K562 (cell line): ENCODE data around the gene INPP4B. TPM values are rescaled to one million over a fixed set of nuclear protein-coding genes. Genes with fewer than 3 reads are reported as not detected.

Experiments used
- ATAC-seq: fragments of 200-7000 bp; cut with Tn5 transposase; 3 replicates; pipeline ENCODE4 v1.9.1; 2020; ENCODE audit warnings: moderate library complexity
- BruUV-seq: library from RNA; stranded (reverse); fragments of 400-500 nt; replicated peaks from 2 replicates; lab custom pipeline; 2021; lab: Mats Ljungman, UMichigan
- CTCF ChIA-PET: fragments of 300-600 bp; formaldehyde crosslinking; extraction: SDS; loops from one replicate; lab custom pipeline; 2021; ENCODE audit warnings: low intra/inter-chr PET ratio; lab: Yijun Ruan, JAX
- POLR2A ChIA-PET: fragments of 300-600, 350-650 bp; sonication (Branson Sonifier 250); formaldehyde crosslinking; extraction: SDS; loops from one replicate; lab custom pipeline; 2021; ENCODE audit warnings: antibody characterized with exemption, inconsistent platforms; lab: Yijun Ruan, JAX
- DNase-seq, 4 experiments: peaks; one replicate each; pipeline versions ENCODE4 v3.0.0 to v3.0.0-alpha.2; 2011 to 2018; ENCODE audit warnings: low spot score in 3 of 4, mixed read lengths in 3 of 4; ENCODE audit errors: extremely low read depth in 1 of 4
- FAIRE-seq: peaks from 2 replicates; lab custom pipeline; 2011; peaks lifted over from hg19 to GRCh38; lab: Jason Lieb, UNC
- H2AFZ ChIP-seq: 2 replicates; pipeline ENCODE4 v1.6.0; 2011; ENCODE audit warnings: low read depth, low read length, control low read depth, inconsistent platforms
- H3K27ac ChIP-seq: fragments of 200-600 bp; 3 replicates; pipeline ENCODE4 v1.8.0; 2011; ENCODE audit warnings: low read depth, mild to moderate bottlenecking, control low read depth, inconsistent platforms, low read length, moderate library complexity, mixed read lengths; ENCODE audit errors: extremely low read depth
- H3K27me3 ChIP-seq, 2 experiments: fragments of 300-600 bp in 1 of 2; 2 replicates in 1 of 2; 3 replicates in 1 of 2; pipeline versions ENCODE4 v1.6.0 to v1.8.0; 2011; ENCODE audit warnings: inconsistent platforms in 2 of 2, low read length in 2 of 2, mild to moderate bottlenecking in 1 of 2, mixed read lengths in 1 of 2, moderate library complexity in 1 of 2; ENCODE audit not compliant: control insufficient read depth in 2 of 2, insufficient read depth in 2 of 2
- H3K36me3 ChIP-seq: fragments of 300-600 bp; 3 replicates; pipeline ENCODE4 v1.8.0; 2011; ENCODE audit warnings: mild to moderate bottlenecking, low read length, inconsistent platforms; ENCODE audit not compliant: control insufficient read depth, insufficient read depth
- H3K4me1 ChIP-seq, 2 experiments: fragments of 200-600 bp in 1 of 2; replicated peaks in 1 of 2; 2 replicates in 1 of 2; 3 replicates in 1 of 2; pipeline versions ENCODE4 v1.5.1 to v1.8.0; 2011; ENCODE audit warnings: inconsistent platforms in 2 of 2, low read length in 2 of 2, mild to moderate bottlenecking in 1 of 2, mixed read lengths in 1 of 2, moderate library complexity in 1 of 2; ENCODE audit not compliant: control insufficient read depth in 2 of 2, insufficient read depth in 2 of 2
- H3K4me2 ChIP-seq: 2 replicates; pipeline ENCODE4 v1.6.1; 2011; ENCODE audit warnings: low read length, control low read depth, inconsistent platforms, mixed read lengths; ENCODE audit not compliant: insufficient read depth
- H3K4me3 ChIP-seq: fragments of 200-600 bp; sonication (generic), shearing (Covaris generic); 2 replicates; pipeline ENCODE4 v1.5.1; 2016; ENCODE audit warnings: control low read depth, inconsistent platforms
- H3K79me2 ChIP-seq: fragments of 200-600 bp; 3 replicates; pipeline ENCODE4 v1.8.0; 2011; ENCODE audit warnings: low read length, inconsistent platforms; ENCODE audit not compliant: control insufficient read depth, insufficient read depth
- H3K9ac ChIP-seq, 2 experiments: 2 replicates each; pipeline versions ENCODE4 v1.6.0 to v1.6.1; 2011; ENCODE audit warnings: low read depth in 2 of 2, low read length in 2 of 2, control low read depth in 1 of 2, inconsistent platforms in 1 of 2, mild to moderate bottlenecking in 1 of 2, mixed read lengths in 1 of 2; ENCODE audit not compliant: insufficient read depth in 1 of 2
- H3K9me1 ChIP-seq: one replicate; pipeline ENCODE4 v1.6.0; 2011; ENCODE audit warnings: inconsistent platforms, mild to moderate bottlenecking, low read length, moderate library complexity; ENCODE audit not compliant: control insufficient read depth, insufficient read depth
- H3K9me3 ChIP-seq: replicated peaks from 2 replicates; pipeline ENCODE4 v1.5.1; 2011; ENCODE audit warnings: low read depth, low read length, inconsistent platforms; ENCODE audit not compliant: control insufficient read depth, insufficient read depth
- H4K20me1 ChIP-seq: replicated peaks from 2 replicates; pipeline ENCODE4 v1.6.1; 2011; ENCODE audit warnings: low read length, inconsistent platforms, mixed read lengths; ENCODE audit not compliant: control insufficient read depth, insufficient read depth
- HOMEZ ChIP-seq: fragments of 250-450 bp; sonication (Bioruptor Pico); IDR thresholded peaks from 2 replicates; pipeline ENCODE4 v1.4.0; 2020; ENCODE audit warnings: mild to moderate bottlenecking, moderate library complexity
- PRDM10 ChIP-seq: fragments of 450-650 bp; IDR thresholded peaks from 2 replicates; pipeline ENCODE4 v1.6.1; 2018; ENCODE audit not compliant: partially characterized antibody
- SNRNP70 ChIP-seq: fragments of 200-400 bp; formaldehyde crosslinking; optimal IDR thresholded peaks from 2 replicates; pipeline ENCODE3; 2017; ENCODE audit warnings: low read depth, low read length
- WGBS: fragments of 100-300 bp; shearing (Covaris generic); methylation state at CpG from one replicate; pipeline ENCODE4 v1.1.6; 2016; ENCODE audit warnings: low coverage, mixed read lengths; ENCODE audit not compliant: insufficient coverage; ENCODE audit errors: missing lambda C conversion rate; 5-methylcytosine and 5-hydroxymethylcytosine counted together
- in situ Hi-C: fragments of 300-500 bp; cut with MboI; formaldehyde crosslinking; loops from 4 replicates; pipeline ENCODE4 v1.15.0; 2018; ENCODE audit warnings: inconsistent platforms, mixed read lengths
- intact Hi-C: fragments of 100-400 bp; cut with micrococcal nuclease; formaldehyde crosslinking; loops from 2 replicates; pipeline ENCODE4 v1.14.2; 2022
- polyA plus RNA-seq, 8 experiments: library from polyadenylated mRNA; depleted of rRNA in 4 of 8; stranded (reverse) in 5 of 8; unstranded in 3 of 8; fragments of >200 nt; fragmentation: Nextera tagmentation in 2 of 8; fragmentation: Illumina TruSeq in 1 of 8; extraction: Ambion mirVana in 2 of 8; extraction: Trizol in 1 of 8; gene quantifications; 2 replicates each; pipeline versions ENCODE4 v1.2.1 to v1.2.3, GENCODE V29; 2011 to 2014; ENCODE audit warnings: inconsistent platforms in 1 of 8, missing spikeins in 1 of 8
- total RNA-seq, 7 experiments: library from RNA; depleted of rRNA in 6 of 7; stranded (reverse); fragments of >200 nt in 6 of 7; fragmentation: Illumina TruSeq in 2 of 7; extraction: Trizol in 2 of 7; gene quantifications; 2 replicates each; pipeline versions ENCODE4 v1.2.1 to v1.2.3, GENCODE V29; 2011 to 2021; ENCODE audit warnings: low replicate concordance in 1 of 7

INPP4B gene
- total and polyA plus RNA-seq, 9 of the 15 experiments (the other 6 are each of a cell fraction or from before 2014, with no cell fraction given), result 0.04 to 0.11 TPM; not detected in 7

DNA sequence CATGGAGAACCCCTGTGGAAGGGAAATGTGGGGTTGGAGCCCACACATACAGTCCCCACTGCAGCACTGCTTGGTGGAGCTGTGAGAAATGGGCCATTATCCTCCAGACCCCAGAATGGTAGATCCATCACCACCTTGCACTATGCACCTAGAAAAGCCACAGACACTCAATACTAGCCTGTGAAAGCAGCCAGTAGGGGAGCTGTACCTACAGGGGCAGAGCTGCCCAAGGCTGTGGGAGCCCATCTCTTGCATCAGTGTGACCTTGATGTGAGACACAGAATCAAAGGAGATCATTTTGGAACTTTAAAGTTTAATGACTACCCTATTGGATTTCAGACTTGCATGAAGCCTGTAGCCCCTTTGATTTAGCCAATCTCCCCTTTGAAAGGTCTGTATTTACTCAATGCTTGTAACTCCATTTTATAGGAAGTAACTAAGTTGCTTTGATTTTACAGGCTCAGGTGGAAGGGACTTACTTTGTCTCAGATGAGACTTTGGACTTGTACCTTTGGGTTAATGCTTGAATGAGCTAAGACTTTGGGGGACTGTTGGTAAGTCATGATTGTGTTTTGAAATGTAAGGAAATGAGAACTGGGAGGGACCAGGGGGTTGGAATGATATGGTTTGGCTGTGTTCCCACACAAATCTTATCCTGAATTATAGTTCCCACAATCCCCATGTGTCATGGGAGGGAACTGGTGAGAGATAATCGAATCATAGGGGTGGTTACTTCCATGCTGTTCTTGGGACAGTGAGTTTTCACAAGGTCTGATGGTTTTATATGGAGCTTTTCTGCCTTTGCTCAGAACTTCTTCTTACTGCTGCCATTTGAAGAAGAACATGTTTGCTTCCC is 352.6 kb downstream of the INPP4B start (continued):
- TF ChIP-seq PRDM10 (no peak), SNRNP70 (no peak)

DNA sequence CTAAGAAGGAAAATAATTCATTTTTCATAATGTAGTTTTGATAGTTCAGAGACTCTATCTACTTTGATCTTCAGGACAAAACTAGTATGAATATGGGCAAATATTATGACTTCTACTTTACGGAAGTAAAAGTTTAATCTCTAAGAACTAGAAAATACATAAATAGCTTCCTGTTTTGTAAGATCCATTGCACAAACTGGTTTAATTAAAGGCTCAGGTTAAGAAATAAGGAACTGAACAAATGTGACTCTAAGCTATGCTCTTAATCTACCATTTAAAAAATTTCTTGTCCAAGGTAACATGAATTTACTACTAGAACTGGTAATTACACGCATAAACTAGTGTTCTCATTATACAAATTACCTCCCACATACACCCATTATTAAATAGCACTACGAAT is 360.6 kb downstream of the INPP4B start:
- Histone ChIP-seq H2AFZ (no peak overlapping the region), H3K27me3 (no peaks in the 10 kb centered on the region), H4K20me1 (no peaks in the 10 kb centered on the region), H3K36me3 (no peaks in the 10 kb centered on the region), H3K9ac (no peak overlapping the region), H3K79me2 (no peaks in the 10 kb centered on the region), H3K9me1 (no peaks in the 10 kb centered on the region), H3K4me2 (no peak overlapping the region), H3K27ac (no peak overlapping the region), H3K9me3 (no peaks in the 10 kb centered on the region), H3K4me3 (no peak overlapping the region), H3K4me1 (no peaks in the 10 kb centered on the region)
- no TSS peak for BruUV-seq
- POLR2A ChIA-PET, result no interaction called here
- FAIRE-seq (no peak), ATAC-seq (no peak), DNase-seq (no peak)
- CTCF ChIA-PET, result no interaction called here
- intact Hi-C loops, result no loop called here
- 4% methylated on average over 3 of the region's 3 CpGs for whole genome bisulfite sequencing
- no peak for TF ChIP-seq HOMEZ (CRISPR knock-in tag)
- in situ Hi-C loops, result no loop called here
